K562 (cell line): ENCODE measurements around the gene TDRD9. TPM values are rescaled to one million over a fixed set of nuclear protein-coding genes. Genes with fewer than 3 reads are reported as not detected.

Experiments
- HOXB6 ChIP-seq: fragments of 250-450 bp; sonication (Bioruptor Pico); IDR thresholded peaks from 2 replicates; pipeline ENCODE4 v1.5.1; 2022; ENCODE audit warnings: mild to moderate bottlenecking, borderline replicate concordance
- ZSCAN32 ChIP-seq: fragments of 450-650 bp; formaldehyde crosslinking; IDR thresholded peaks from 2 replicates; pipeline ENCODE4 v1.4.0; 2020; ENCODE audit warnings: mild to moderate bottlenecking, moderate library complexity
- polyA plus RNA-seq, 8 experiments: library from polyadenylated mRNA; depleted of rRNA in 4 of 8; stranded (reverse) in 5 of 8; unstranded in 3 of 8; fragments of >200 nt; fragmentation: Nextera tagmentation in 2 of 8; fragmentation: Illumina TruSeq in 1 of 8; extraction: Ambion mirVana in 2 of 8; extraction: Trizol in 1 of 8; gene quantifications; 2 replicates each; pipeline versions ENCODE4 v1.2.1 to v1.2.3, GENCODE V29; 2011 to 2014; ENCODE audit warnings: inconsistent platforms in 1 of 8, missing spikeins in 1 of 8
- total RNA-seq, 7 experiments: library from RNA; depleted of rRNA in 6 of 7; stranded (reverse); fragments of >200 nt in 6 of 7; fragmentation: Illumina TruSeq in 2 of 7; extraction: Trizol in 2 of 7; gene quantifications; 2 replicates each; pipeline versions ENCODE4 v1.2.1 to v1.2.3, GENCODE V29; 2011 to 2021; ENCODE audit warnings: low replicate concordance in 1 of 7
- TF ChIP-seq, protein P1 (sequence below), 2 experiments: fragments of 450-650 bp; IDR thresholded peaks; 2 replicates each; pipeline ENCODE4 v1.6.1; 2016; ENCODE audit warnings: mild to moderate bottlenecking in 2 of 2, borderline replicate concordance in 1 of 2, low read depth in 1 of 2, moderate library complexity in 1 of 2

The TDRD9 gene
- total and polyA plus RNA-seq, 9 of the 15 experiments (the other 6 are each of a cell fraction or from before 2014, with no cell fraction given): 0.04 to 0.14 (median 0.04) TPM; not detected in 5

DNA sequence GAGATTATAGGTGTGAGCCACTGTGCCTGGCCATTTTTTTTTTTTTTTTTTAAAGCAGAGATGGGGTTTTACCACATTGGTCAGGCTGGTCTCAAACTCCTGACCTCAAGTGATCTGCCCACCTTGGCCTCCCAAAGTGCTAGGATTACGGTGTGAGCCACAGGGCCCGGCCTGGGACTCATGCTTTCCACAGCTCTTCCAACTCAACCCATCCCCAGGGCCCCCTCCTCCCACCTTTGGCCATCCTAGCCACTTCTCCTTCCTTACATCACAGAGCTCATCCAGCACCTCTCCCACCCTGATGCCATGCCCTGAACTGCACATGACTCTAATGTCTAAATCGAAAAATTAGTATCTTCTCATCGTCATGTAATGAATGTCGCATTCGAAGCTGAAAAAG, 12.6 kb upstream of the TDRD9 start (continued):
- TF ChIP-seq, protein P1, sequence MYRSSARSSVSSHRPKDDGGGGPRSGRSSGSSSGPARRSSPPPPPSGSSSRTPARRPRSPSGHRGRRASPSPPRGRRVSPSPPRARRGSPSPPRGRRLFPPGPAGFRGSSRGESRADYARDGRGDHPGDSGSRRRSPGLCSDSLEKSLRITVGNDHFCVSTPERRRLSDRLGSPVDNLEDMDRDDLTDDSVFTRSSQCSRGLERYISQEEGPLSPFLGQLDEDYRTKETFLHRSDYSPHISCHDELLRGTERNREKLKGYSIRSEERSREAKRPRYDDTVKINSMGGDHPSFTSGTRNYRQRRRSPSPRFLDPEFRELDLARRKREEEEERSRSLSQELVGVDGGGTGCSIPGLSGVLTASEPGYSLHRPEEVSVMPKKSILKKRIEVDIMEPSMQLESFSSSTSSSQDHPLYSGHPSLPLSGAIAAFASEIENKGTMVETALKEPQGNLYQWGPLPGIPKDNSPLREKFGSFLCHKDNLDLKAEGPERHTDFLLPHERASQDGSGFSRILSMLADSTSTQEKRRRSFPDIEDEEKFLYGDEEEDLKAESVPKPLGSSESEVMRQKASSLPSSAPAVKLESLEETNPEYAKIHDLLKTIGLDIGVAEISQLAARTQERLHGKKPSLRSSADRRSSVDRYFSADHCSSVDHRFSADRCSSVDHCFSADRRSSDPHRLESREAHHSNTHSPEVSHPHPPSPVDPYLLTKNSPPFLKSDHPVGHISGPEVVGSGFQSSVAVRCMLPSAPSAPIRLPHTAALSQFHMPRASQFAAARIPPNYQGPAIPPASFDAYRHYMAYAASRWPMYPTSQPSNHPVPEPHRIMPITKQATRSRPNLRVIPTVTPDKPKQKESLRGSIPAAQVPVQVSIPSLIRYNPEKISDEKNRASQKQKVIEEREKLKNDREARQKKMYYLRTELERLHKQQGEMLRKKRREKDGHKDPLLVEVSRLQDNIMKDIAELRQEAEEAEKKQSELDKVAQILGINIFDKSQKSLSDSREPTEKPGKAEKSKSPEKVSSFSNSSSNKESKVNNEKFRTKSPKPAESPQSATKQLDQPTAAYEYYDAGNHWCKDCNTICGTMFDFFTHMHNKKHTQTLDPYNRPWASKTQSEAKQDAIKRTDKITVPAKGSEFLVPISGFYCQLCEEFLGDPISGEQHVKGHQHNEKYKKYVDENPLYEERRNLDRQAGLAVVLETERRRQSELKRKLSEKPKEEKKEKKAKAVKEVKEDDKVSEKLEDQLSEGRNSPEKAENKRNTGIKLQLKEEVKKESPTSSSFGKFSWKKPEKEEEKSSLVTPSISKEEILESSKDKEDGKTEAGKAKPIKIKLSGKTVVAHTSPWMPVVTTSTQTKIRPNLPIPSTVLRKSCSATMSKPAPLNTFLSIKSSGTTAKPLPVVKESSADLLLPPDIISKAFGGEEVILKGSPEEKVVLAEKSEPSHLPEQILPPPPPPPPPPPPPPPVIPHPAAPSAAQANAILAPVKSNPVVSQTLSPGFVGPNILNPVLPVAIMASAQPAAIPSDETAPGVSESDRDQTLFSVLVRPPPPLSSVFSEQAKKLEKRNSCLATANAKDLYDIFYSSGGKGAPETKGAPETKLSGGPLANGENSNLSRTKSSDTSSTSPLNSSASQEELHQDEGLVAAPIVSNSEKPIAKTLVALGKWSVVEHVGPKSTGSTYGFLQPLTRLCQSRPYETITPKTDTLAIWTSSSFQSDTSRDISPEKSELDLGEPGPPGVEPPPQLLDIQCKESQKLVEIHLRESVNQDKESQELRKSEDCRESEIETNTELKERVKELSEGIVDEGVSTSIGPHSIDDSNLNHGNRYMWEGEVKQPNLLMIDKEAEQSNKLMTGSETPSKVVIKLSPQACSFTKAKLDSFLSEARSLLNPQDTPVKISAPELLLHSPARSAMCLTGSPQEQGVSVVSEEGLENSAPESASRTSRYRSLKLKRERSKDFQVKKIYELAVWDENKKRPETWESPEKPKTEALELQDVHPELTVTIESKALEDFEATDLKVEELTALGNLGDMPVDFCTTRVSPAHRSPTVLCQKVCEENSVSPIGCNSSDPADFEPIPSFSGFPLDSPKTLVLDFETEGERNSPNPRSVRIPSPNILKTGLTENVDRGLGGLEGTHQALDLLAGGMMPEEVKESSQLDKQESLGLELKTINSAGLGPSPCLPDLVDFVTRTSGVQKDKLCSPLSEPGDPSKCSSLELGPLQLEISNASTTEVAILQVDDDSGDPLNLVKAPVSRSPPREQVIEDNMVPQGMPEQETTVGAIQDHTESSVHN (IDR thresholded peaks at IDR 0.05; ENCODE audit: borderline replicate concordance in 1 of 2, low read depth in 1 of 2): no peak
- no peak for TF ChIP-seq ZSCAN32 (CRISPR knock-in tag)
- TF ChIP-seq HOXB6 (CRISPR knock-in tag): no peak
- TF ChIP-seq, all 486 proteins: peak for 0
